HK-2 (cell line): ENCODE results near the gene RPL3.
"Not testable (repeated sequence)": the region's sequence is repeated elsewhere in the genome, so short reads cannot be mapped to it uniquely, and the experiment has no call there.

Experiments used
- DNase-seq: peaks from one replicate; pipeline ENCODE4 v3.0.0-alpha.2; 2018; ENCODE audit not compliant: unreplicated experiment

Gene RPL3

GRCh38 chr22:39351689-39352214 lies 32.3 kb upstream of the RPL3 start:
- DNase-seq, result no peak

- DNase-seq, result no peak
Observed at GRCh38 chr22:39350757-39351688, 31.6 kb upstream of the RPL3 start.

- no peak for DNase-seq
Observed at GRCh38 chr22:39349967-39350726, 30.7 kb upstream of the RPL3 start, which contains the start of gene SYNGR1. Gene SYNGR1, plus strand, starts transcription at chr22:39349991. Its CDS starts 20 bp downstream, at chr22:39350011.

- no peak for DNase-seq
Observed at GRCh38 chr22:39349506-39349966, 30.1 kb upstream of the RPL3 start.

GRCh38 chr22:39348909-39349505 lies 29.6 kb upstream of the RPL3 start:
- no peak for DNase-seq

GRCh38 chr22:39345231-39345630 lies 25.8 kb upstream of the RPL3 start:
- no peak for DNase-seq

GRCh38 chr22:39344046-39344390 lies 24.6 kb upstream of the RPL3 start:
- no peak for DNase-seq

GRCh38 chr22:39343259-39344045 lies 24.0 kb upstream of the RPL3 start:
- DNase-seq, result peak; percentile 42

- no peak for DNase-seq
Observed at GRCh38 chr22:39341179-39341578, 21.8 kb upstream of the RPL3 start.

- DNase-seq, result not testable (repeated sequence)
Observed at GRCh38 chr22:39339775-39340174, 20.4 kb upstream of the RPL3 start.

GRCh38 chr22:39336411-39336810 lies 17.0 kb upstream of the RPL3 start:
- DNase-seq, result no peak

GRCh38 chr22:39332441-39333064 lies 13.1 kb upstream of the RPL3 start:
- no peak for DNase-seq

GRCh38 chr22:39330553-39330952 lies 11.1 kb upstream of the RPL3 start:
- DNase-seq, result not testable (repeated sequence)

GRCh38 chr22:39327995-39328754 lies 8.8 kb upstream of the RPL3 start:
- no peak for DNase-seq

- no peak for DNase-seq
Observed at GRCh38 chr22:39325392-39325932, 6.0 kb upstream of the RPL3 start.

GRCh38 chr22:39320616-39321029 lies 1.2 kb upstream of the RPL3 start:
- DNase-seq, result not testable (repeated sequence)

- DNase-seq, result peak; percentile 33
Observed at GRCh38 chr22:39318507-39319283, 728 bp downstream of the RPL3 start.

- no peak for DNase-seq
Observed at GRCh38 chr22:39317775-39318506, 1.5 kb downstream of the RPL3 start.
